ENCODE data around the gene KCNK1. TPM values are rescaled to one million over a fixed set of nuclear protein-coding genes. Genes with fewer than 3 reads are reported as not detected.
A peak's percentile ranks its signal among the peaks of the same experiment; 100 is the strongest.

The KCNK1 gene
- total RNA-seq, 1 donor from 2014 or later: 2.7 TPM

DNA sequence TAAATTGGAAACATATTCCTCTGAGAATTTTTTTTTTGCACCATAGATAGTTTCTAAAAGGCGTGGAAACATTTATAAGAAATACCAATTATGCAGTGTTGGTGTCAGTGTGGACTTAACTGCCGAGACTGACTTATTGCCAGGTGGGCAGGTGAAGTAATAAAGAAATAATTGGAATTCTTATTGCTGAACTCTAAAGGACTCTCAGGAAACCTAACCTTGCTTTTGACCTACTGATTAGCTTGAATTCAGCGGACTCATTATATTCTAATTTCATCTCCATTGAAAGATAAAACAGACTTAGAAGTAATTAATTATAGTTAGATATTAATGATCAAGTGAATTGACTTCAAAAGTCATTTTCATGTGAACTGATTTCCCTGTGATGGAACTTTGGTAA, 26.3 kb downstream of the KCNK1 start:
- DNase-seq: no peak

GRCh38 chr1:233641029-233641428, 27.1 kb downstream of the KCNK1 start:
- DNase-seq: no peak

- DNase-seq: peak; percentile 38
These were observed 33.2 kb downstream of the KCNK1 start for GRCh38 chr1:233647073-233647472.

GRCh38 chr1:233647636-233648035, 33.7 kb downstream of the KCNK1 start:
- no peak for DNase-seq

GRCh38 chr1:233651061-233651460, 37.2 kb downstream of the KCNK1 start:
- no peak for DNase-seq

DNA sequence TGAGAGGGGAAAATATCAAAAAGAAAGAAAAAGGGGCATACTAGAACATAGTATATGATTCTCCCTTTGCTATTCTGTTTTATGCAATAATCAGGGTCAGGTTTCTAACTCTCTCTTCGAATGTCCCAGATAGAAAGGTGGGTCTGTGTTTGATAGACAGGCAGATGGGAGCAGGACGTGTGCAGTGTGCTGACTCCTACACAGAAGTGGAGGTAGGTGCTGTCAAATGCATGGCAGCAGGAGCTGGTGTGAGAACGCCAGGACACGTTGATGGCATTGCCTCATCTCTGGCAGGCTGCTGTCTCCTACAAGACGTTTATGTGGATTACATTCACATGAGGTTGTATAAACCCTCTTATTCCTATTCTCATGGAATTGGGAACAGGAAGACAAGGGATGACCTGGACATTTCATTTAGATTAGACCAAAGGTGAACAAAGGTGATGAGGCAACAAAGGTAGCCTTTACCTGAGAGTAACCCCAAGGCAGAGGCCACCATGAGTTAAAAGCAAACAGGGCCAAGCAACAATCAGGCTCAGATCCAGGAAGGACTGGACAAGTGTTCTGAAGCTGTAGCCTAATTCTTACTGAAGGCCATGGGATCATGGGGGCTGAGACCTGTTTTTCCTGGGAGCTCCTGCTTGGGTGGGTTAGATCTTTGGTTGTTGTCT, 37.8 kb downstream of the KCNK1 start:
- no peak for DNase-seq

DNA sequence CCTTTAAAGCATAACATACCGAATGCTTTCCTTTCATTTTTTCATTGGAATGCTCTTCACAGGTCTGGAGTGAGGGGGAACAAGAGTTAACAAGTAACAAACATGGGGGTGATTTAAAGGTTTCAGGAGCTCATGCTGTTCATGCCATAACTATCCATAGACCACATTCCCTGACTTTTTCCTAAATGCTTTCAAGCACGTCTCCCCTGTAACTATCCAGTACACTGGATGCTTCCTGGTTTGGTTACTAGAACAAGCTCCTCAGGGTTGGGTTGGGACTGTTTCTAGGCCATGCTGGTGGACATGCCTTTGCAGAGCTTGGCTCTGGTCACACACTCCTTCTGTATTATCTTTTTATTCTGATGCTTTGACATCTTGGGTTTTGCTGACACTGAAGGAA, 38.6 kb downstream of the KCNK1 start:
- no peak for DNase-seq

DNA sequence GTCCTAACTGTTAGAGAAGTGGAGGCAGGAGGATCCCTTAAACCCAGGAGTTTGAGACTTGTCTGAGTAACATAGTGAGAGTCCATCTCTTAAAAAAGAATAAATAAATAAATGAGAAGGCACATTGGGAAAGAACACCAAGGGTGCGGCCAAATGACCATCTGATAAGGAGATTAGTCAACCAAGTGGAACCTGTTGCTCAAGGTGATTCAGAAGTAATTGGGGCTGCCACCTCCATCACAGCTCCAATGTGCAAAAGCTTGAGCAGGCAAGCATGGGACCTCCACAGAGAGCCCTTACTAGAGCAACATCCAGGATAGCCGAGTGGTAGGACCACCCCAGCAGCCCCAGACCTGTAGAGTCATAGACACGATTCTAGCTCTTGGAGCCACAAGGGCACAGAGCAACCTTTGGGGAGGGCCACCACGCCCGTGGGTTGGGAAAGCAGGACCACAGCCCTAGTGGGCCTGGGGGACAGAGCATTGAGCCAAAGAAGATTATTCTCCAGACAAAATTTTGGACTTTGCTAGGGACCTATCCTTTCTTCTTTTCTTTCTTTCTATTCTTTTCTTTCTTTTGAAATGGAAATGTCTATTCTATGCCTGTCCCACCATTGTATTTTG, 40.9 kb downstream of the KCNK1 start:
- no peak for DNase-seq

- no peak for DNase-seq
These were observed 41.4 kb downstream of the KCNK1 start for GRCh38 chr1:233655301-233655740.

GRCh38 chr1:233656032-233656635, 42.2 kb downstream of the KCNK1 start:
- no peak for DNase-seq

DNA sequence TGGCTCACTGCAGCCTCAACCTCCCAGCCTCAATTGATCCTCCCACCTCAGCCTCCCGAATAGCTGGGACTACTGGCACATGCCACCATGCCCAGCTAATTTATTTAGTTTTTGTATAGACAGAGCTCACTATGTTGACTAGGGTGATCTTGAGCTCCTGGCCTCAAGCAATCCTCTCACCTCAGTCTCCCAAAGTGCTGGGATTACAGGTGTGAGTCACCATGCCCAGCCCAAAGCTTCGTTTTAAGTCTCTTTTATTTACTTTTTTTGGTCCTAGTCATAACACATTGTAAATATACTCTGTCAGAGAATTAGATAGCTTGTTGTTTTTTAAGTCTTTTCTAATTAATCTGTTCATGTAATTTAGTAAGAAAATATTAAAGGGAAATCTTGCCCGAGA, 42.8 kb downstream of the KCNK1 start:
- DNase-seq: no peak

DNA sequence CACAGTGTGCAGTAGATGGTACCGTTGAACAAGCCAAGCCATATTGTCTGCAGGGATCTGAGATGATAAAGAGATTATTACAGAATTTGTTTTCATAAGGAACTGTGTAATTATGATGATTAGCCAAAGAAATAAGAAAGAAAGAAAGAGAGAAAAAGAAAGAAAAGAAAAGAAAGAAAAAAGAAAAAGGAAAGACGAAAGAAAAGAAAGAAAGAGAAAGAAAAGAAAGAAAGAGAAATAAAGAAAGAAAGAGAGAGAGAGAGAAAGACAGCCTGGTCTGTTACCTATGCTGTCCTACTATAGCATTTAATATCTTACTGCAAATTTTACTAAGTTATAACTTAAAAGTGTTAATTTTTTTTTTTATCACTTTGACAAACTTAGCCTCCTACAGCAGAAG, 43.6 kb downstream of the KCNK1 start:
- DNase-seq: no peak

- no peak for DNase-seq
These were observed 45.6 kb downstream of the KCNK1 start for GRCh38 chr1:233659495-233659894.

- no peak for DNase-seq
These were observed 47.7 kb downstream of the KCNK1 start for GRCh38 chr1:233661376-233662159.

- DNase-seq: no peak
These were observed 48.8 kb downstream of the KCNK1 start for GRCh38 chr1:233662575-233663304.

- no peak for DNase-seq
These were observed 50.3 kb downstream of the KCNK1 start for GRCh38 chr1:233664253-233664652.

DNA sequence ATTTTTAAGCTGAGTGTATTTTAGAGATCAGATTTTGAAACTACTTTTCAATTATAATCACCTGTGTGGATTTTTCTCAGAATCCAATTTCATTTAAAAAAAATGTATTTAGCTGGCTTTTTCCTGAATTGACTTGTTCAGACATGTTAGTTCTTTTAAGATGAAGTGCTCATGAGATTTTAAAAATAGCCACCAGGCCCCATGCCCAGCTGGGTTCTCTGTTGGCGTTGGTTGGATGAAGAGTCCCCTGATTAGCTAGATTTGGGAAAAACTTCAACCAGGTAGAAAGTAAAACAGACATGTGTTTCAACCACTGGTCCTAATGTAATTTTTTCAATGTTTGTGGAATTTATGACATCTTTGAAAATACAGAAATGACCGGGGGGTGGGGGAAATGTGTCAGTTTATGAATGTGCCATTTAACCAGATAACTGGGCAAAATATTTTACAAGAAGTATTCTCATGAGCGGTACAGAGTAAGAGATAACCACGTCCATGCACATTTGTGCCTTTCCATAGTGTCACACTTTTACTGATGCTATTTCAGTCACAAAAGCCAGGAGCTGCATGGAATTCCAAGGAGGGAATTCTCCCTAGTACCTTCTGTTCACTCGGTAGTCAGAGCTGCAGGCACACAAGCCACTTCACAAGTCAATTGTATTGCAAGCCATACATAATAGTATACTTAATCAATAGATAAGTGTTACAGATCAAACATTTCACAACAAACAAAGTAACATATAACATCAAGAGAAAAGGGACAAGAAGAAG, 51.1 kb downstream of the KCNK1 start:
- no peak for DNase-seq

- DNase-seq: no peak
These were observed 51.8 kb downstream of the KCNK1 start for GRCh38 chr1:233665575-233666270.

DNA sequence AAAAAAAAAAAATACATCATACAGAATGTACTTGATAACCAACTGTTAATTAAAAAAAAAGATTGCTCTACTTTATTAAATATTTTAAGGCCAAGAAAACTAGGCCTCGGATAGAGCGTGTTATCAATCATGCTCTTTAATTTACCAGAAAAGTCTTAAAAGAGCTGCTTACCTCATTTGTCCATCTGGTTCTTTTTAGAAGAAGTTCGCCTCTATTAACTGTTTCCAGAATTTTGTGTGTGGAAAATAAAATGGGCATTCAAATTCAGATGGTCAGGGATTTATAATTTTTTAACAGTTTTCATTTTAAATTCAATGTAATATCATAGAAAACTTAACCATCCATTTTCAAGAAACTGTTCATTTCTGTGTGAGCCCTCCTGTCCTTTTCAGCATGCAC, 53.8 kb downstream of the KCNK1 start:
- no peak for DNase-seq

GRCh38 chr1:233668146-233668724, 54.3 kb downstream of the KCNK1 start:
- DNase-seq: no peak

Data from tongue (tissue), 2 donors.